ENCODE results near the gene ANTKMT.

ANTKMT gene

GRCh38 chr16:708019-708418 is 12.9 kb upstream of the ANTKMT start:
- TF ChIP-seq CTCF (IDR thresholded peaks at IDR 0.05; ENCODE audit: low read depth, low read length, missing control alignments) = no peak
- Histone ChIP-seq H3K4me3 (ENCODE audit: low read depth, low read length) (no peak overlapping the region), H3K36me3 (replicated peaks) (no peaks in the 10 kb centered on the region), H3K27me3 (replicated peaks) (peaks cover 42% of the 10 kb centered on the region), H3K27ac (no peak overlapping the region)
- in situ Hi-C loops (cut with HindIII; ENCODE audit: low pct_ligation_motif_present, low sequenced_read_pairs) = loop anchor here (25.0 kb wide), 1 partner anchor 279 kb away; the partner anchor contains the start of gene SOX8
- DNase-seq = no peak

- H3K4me3 ChIP-seq (ENCODE audit: low read depth, low read length) = no peak overlapping the region
- no peak for DNase-seq
- H3K27me3 ChIP-seq (replicated peaks) = peaks cover 33% of the 10 kb centered on the region
- H3K36me3 ChIP-seq (replicated peaks) = no peaks in the 10 kb centered on the region
- H3K27ac ChIP-seq = no peak overlapping the region
- no peak for TF ChIP-seq CTCF (IDR thresholded peaks at IDR 0.05; ENCODE audit: low read depth, low read length, missing control alignments)
- in situ Hi-C loops (cut with HindIII; ENCODE audit: low pct_ligation_motif_present, low sequenced_read_pairs) = loop anchor here (25.0 kb wide), 1 partner anchor 278 kb away; the partner anchor contains the start of gene SOX8
These were observed 12.0 kb upstream of the ANTKMT start for GRCh38 chr16:708959-709358.

GRCh38 chr16:709566-710499 is 11.1 kb upstream of the ANTKMT start:
- H3K36me3 ChIP-seq (replicated peaks) = no peaks in the 10 kb centered on the region
- peaks cover 24% of the 10 kb centered on the region for H3K27me3 ChIP-seq (replicated peaks)
- DNase-seq = peak; percentile 96
- no peak overlapping the region for H3K4me3 ChIP-seq (ENCODE audit: low read depth, low read length)
- in situ Hi-C loops (cut with HindIII; ENCODE audit: low pct_ligation_motif_present, low sequenced_read_pairs) = loop anchor here (25.0 kb wide), 1 partner anchor 277 kb away; the partner anchor contains the start of gene SOX8
- no peak overlapping the region for H3K27ac ChIP-seq
- TF ChIP-seq CTCF (IDR thresholded peaks at IDR 0.05; ENCODE audit: low read depth, low read length, missing control alignments) = no peak

GRCh38 chr16:710500-711075 is 10.4 kb upstream of the ANTKMT start:
- Histone ChIP-seq H3K27ac (no peak overlapping the region), H3K27me3 (replicated peaks) (peaks cover 19% of the 10 kb centered on the region)

DNA sequence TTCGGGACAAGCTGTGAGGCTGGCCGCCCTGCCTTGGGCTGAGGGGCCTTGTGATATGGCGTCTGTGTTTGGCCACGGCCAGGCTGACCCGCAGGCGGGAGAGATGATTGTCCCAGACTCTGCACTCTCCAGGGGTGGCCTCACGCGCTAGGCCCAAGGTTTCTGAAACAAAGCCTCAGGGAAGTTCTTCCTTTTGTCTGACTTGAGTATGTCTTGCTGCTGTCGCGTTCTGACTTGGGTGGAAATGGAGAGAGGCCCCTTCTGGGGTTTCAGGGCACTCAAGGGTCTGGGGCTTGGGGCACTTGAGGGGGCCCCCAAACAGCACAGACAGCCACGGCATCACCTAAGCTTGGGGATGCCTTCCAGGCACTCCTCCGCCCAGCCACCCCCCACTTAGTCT is 9.9 kb upstream of the ANTKMT start:
- no peak overlapping the region for H3K4me3 ChIP-seq (ENCODE audit: low read depth, low read length)
- no peak for TF ChIP-seq CTCF (IDR thresholded peaks at IDR 0.05; ENCODE audit: low read depth, low read length, missing control alignments)
- no peaks in the 10 kb centered on the region for H3K36me3 ChIP-seq (replicated peaks)
- DNase-seq = no peak
- H3K27me3 ChIP-seq (replicated peaks) = peaks cover 16% of the 10 kb centered on the region
- in situ Hi-C loops (cut with HindIII; ENCODE audit: low pct_ligation_motif_present, low sequenced_read_pairs) = loop anchor here (25.0 kb wide), 1 partner anchor 276 kb away; the partner anchor contains the start of gene SOX8
- H3K27ac ChIP-seq = no peak overlapping the region

More at GRCh38 chr16:710500-711075, 10.4 kb upstream of the ANTKMT start:
- in situ Hi-C loops (cut with HindIII; ENCODE audit: low pct_ligation_motif_present, low sequenced_read_pairs) = loop anchor here (25.0 kb wide), 1 partner anchor 277 kb away; the partner anchor contains the start of gene SOX8
- no peak overlapping the region for H3K4me3 ChIP-seq (ENCODE audit: low read depth, low read length)
- H3K36me3 ChIP-seq (replicated peaks) = no peaks in the 10 kb centered on the region
- TF ChIP-seq CTCF (IDR thresholded peaks at IDR 0.05; ENCODE audit: low read depth, low read length, missing control alignments) = no peak
- no peak for DNase-seq
